Breast epithelium (tissue), 3 donors: ENCODE results near the gene CSAD.

Experiments used
- CTCF ChIP-seq, 3 donors: fragments of 450-650 bp; IDR thresholded peaks; one replicate each; pipeline ENCODE4 v1.5.1; 2016 to 2017; ENCODE audit warnings: antibody characterized with exemption in 3 of 3, mild to moderate bottlenecking in 3 of 3, moderate library complexity in 3 of 3
- POLR2AphosphoS5 ChIP-seq, 3 donors: sonication (generic); formaldehyde crosslinking; IDR thresholded peaks; one replicate each; pipeline ENCODE4 v1.6.1; 2017; ENCODE audit warnings: antibody characterized with exemption in 3 of 3

- TF ChIP-seq CTCF (IDR thresholded peaks at IDR 0.05): no peak
- no peak for TF ChIP-seq POLR2AphosphoS5 (IDR thresholded peaks at IDR 0.05)
Measured at GRCh38 chr12:53115891-53116648, 64.7 kb downstream of the CSAD start.
